ENCODE results near the gene VTI1A.

DNA sequence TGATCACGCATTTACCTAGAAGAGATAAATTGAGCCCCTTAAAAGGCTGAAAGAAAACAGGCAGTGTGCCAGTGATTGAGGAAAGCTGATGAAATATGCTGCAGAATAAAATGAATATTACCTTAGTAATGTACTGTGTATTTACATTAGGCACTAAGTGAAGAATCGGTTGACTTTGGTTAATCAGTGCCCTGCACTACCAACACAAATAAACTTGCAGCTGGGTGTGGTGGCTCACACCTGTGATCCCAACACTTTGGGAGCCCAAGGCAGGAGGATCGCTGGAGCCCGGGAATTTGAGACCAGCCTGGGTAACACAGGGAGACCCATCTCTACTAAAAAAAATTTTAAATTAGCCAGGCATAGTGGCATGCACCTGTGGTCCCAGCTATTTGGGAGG is 354.7 kb downstream of the VTI1A start:
- TF ChIP-seq, protein P1, sequence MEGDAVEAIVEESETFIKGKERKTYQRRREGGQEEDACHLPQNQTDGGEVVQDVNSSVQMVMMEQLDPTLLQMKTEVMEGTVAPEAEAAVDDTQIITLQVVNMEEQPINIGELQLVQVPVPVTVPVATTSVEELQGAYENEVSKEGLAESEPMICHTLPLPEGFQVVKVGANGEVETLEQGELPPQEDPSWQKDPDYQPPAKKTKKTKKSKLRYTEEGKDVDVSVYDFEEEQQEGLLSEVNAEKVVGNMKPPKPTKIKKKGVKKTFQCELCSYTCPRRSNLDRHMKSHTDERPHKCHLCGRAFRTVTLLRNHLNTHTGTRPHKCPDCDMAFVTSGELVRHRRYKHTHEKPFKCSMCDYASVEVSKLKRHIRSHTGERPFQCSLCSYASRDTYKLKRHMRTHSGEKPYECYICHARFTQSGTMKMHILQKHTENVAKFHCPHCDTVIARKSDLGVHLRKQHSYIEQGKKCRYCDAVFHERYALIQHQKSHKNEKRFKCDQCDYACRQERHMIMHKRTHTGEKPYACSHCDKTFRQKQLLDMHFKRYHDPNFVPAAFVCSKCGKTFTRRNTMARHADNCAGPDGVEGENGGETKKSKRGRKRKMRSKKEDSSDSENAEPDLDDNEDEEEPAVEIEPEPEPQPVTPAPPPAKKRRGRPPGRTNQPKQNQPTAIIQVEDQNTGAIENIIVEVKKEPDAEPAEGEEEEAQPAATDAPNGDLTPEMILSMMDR (conservative IDR thresholded peaks at IDR 0.05; ENCODE audit: low read depth in 2 of 2) = no peak
- TF ChIP-seq EZH2 (IDR thresholded peaks at IDR 0.05; ENCODE audit: low read depth, unreplicated experiment) = no peak
- no peak for TF ChIP-seq EZH2phosphoT487 (IDR thresholded peaks at IDR 0.05; ENCODE audit: unreplicated experiment)
- TF ChIP-seq, protein P2, sequence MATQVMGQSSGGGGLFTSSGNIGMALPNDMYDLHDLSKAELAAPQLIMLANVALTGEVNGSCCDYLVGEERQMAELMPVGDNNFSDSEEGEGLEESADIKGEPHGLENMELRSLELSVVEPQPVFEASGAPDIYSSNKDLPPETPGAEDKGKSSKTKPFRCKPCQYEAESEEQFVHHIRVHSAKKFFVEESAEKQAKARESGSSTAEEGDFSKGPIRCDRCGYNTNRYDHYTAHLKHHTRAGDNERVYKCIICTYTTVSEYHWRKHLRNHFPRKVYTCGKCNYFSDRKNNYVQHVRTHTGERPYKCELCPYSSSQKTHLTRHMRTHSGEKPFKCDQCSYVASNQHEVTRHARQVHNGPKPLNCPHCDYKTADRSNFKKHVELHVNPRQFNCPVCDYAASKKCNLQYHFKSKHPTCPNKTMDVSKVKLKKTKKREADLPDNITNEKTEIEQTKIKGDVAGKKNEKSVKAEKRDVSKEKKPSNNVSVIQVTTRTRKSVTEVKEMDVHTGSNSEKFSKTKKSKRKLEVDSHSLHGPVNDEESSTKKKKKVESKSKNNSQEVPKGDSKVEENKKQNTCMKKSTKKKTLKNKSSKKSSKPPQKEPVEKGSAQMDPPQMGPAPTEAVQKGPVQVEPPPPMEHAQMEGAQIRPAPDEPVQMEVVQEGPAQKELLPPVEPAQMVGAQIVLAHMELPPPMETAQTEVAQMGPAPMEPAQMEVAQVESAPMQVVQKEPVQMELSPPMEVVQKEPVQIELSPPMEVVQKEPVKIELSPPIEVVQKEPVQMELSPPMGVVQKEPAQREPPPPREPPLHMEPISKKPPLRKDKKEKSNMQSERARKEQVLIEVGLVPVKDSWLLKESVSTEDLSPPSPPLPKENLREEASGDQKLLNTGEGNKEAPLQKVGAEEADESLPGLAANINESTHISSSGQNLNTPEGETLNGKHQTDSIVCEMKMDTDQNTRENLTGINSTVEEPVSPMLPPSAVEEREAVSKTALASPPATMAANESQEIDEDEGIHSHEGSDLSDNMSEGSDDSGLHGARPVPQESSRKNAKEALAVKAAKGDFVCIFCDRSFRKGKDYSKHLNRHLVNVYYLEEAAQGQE (IDR thresholded peaks at IDR 0.05; ENCODE audit: unreplicated experiment) = no peak
- no peak for TF ChIP-seq ZNF114 (CRISPR knock-in tag; IDR thresholded peaks at IDR 0.05)
- TF ChIP-seq POLR2AphosphoS5 (IDR thresholded peaks at IDR 0.05; ENCODE audit: low read depth) = no peak
